Esophagus muscularis mucosa (tissue), 4 donors: ENCODE results near the gene IFNL1.

Source experiments
- CTCF ChIP-seq, 3 experiments: fragments of 200-600 bp in 2 of 3; fragments of 450-650 bp in 1 of 3; sonication (generic) in 2 of 3; IDR thresholded peaks; one replicate each; pipeline ENCODE4 v1.5.1; 2017 to 2019; ENCODE audit warnings: antibody characterized with exemption in 3 of 3, mild to moderate bottlenecking in 2 of 3, moderate library complexity in 1 of 3
- EP300 ChIP-seq: sonication (generic); formaldehyde crosslinking; IDR thresholded peaks from one replicate; pipeline ENCODE4 v1.6.1; 2017; ENCODE audit warnings: antibody characterized with exemption
- POLR2A ChIP-seq: fragments of 450-650 bp; IDR thresholded peaks from one replicate; pipeline ENCODE4 v1.6.1; 2017; ENCODE audit warnings: antibody characterized with exemption, moderate library complexity, mild to moderate bottlenecking, low read depth

GRCh38 chr19:39319098-39319891 is 23.1 kb downstream of the IFNL1 start:
- TF ChIP-seq CTCF (IDR thresholded peaks at IDR 0.05), result no peak
- no peak for TF ChIP-seq POLR2A
- TF ChIP-seq EP300, result no peak
